ENCODE results near the gene BACH2.

DNA sequence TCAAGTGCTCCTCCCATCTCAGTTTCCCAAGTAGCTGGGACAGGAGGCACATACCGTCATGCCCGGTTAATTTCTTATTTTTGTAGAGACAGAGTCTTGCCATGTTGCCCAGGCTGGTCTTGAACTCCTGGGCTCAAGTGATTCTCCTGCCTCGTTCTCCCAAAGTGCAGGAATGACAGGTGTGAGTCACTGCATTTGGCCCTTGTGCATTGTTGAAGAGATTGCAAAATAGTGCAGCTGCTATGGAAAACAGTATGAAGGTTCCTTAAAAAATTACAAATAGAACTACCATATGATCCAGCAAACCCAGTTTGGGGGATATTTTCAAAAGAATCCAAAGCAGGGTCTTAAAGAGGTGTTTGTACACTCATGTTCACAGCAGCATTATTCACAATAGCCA is 333.3 kb downstream of the BACH2 start:
- TF ChIP-seq, protein P1, sequence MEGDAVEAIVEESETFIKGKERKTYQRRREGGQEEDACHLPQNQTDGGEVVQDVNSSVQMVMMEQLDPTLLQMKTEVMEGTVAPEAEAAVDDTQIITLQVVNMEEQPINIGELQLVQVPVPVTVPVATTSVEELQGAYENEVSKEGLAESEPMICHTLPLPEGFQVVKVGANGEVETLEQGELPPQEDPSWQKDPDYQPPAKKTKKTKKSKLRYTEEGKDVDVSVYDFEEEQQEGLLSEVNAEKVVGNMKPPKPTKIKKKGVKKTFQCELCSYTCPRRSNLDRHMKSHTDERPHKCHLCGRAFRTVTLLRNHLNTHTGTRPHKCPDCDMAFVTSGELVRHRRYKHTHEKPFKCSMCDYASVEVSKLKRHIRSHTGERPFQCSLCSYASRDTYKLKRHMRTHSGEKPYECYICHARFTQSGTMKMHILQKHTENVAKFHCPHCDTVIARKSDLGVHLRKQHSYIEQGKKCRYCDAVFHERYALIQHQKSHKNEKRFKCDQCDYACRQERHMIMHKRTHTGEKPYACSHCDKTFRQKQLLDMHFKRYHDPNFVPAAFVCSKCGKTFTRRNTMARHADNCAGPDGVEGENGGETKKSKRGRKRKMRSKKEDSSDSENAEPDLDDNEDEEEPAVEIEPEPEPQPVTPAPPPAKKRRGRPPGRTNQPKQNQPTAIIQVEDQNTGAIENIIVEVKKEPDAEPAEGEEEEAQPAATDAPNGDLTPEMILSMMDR (IDR thresholded peaks at IDR 0.05) = no peak
- TF ChIP-seq POLR2AphosphoS5 (IDR thresholded peaks at IDR 0.05) = no peak

Measured in stomach (tissue), 4 donors.